Liver (tissue), 3 donors: ENCODE measurements around the gene EML2.

Source experiments
- FOXA1 ChIP-seq: IDR thresholded peaks from 2 replicates; pipeline ENCODE4 v1.6.1; 2016; ENCODE audit warnings: antibody characterized with exemption
- FOXA2 ChIP-seq: IDR thresholded peaks from 2 replicates; pipeline ENCODE4 v1.6.1; 2016; ENCODE audit warnings: antibody characterized with exemption
- GABPA ChIP-seq, 2 donors: IDR thresholded peaks in 1 of 2; conservative IDR thresholded peaks in 1 of 2; 2 replicates each; pipeline ENCODE4 v1.6.1; 2016; ENCODE audit warnings: antibody characterized with exemption in 2 of 2, mild to moderate bottlenecking in 1 of 2, moderate library complexity in 1 of 2
- JUND ChIP-seq, 2 donors: IDR thresholded peaks; 2 replicates each; pipeline ENCODE4 v1.6.1; 2016; ENCODE audit warnings: antibody characterized with exemption in 2 of 2
- RAD21 ChIP-seq, 2 donors: IDR thresholded peaks; 2 replicates each; pipeline ENCODE4 v1.6.1; 2016; ENCODE audit warnings: antibody characterized with exemption in 2 of 2, mild to moderate bottlenecking in 2 of 2
- RXRA ChIP-seq, 2 donors: IDR thresholded peaks; 2 replicates each; pipeline ENCODE4 v1.6.1; 2017 to 2018; ENCODE audit warnings: antibody characterized with exemption in 2 of 2, mild to moderate bottlenecking in 1 of 2
- SP1 ChIP-seq: IDR thresholded peaks from 2 replicates; pipeline ENCODE4 v1.6.1; 2018; ENCODE audit warnings: antibody characterized with exemption, mild to moderate bottlenecking
- TAF1 ChIP-seq: conservative IDR thresholded peaks from 2 replicates; pipeline ENCODE4 v1.6.1; 2016; ENCODE audit warnings: antibody characterized with exemption, mild to moderate bottlenecking
- YY1 ChIP-seq: IDR thresholded peaks from 2 replicates; pipeline ENCODE4 v1.6.1; 2016; ENCODE audit warnings: antibody characterized with exemption, mild to moderate bottlenecking
- TF ChIP-seq, protein P1 (sequence below): fragments of 150-350 bp; IDR thresholded peaks from 2 replicates; pipeline ENCODE4 v1.5.1; 2017; ENCODE audit warnings: improper control_type of control experiment, low read depth, low read length; ENCODE audit not compliant: missing input control
- TF ChIP-seq, protein P2 (sequence below): IDR thresholded peaks from 2 replicates; pipeline ENCODE4 v1.6.1; 2016; ENCODE audit warnings: antibody characterized with exemption, mild to moderate bottlenecking
- TF ChIP-seq, protein P3 (sequence below): IDR thresholded peaks from 2 replicates; pipeline ENCODE4 v1.6.1; 2016; ENCODE audit warnings: antibody characterized with exemption
- TF ChIP-seq, protein P4 (sequence below): IDR thresholded peaks from 2 replicates; pipeline ENCODE4 v1.6.1; 2016; ENCODE audit warnings: antibody characterized with exemption
- TF ChIP-seq, protein P5 (sequence below): IDR thresholded peaks from 2 replicates; pipeline ENCODE4 v1.6.1; 2016; ENCODE audit warnings: antibody characterized with exemption
- donor health status: healthy.
- donor health status: healthy.

DNA sequence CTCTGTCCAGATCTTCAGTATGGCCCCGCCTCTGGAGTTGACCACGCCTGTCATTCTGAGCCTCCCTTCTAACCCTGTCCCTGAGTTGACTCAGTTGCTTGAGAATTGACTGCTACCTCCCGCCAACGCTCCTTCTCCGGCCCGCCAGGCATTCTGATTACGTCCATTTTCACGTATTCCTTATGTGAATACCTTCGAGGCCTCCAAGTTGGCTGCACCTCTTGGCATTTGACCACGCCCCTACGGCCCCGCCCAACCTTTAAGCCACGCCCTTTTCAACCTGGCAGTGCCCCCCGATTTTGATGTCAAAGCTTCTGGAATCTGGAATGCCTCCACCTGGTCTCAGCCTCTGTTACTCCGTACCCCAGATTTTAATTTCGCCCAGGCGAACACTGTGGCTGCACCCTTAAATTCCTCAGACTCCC lies 1.7 kb upstream of the EML2 start:
- TF ChIP-seq, protein P1, sequence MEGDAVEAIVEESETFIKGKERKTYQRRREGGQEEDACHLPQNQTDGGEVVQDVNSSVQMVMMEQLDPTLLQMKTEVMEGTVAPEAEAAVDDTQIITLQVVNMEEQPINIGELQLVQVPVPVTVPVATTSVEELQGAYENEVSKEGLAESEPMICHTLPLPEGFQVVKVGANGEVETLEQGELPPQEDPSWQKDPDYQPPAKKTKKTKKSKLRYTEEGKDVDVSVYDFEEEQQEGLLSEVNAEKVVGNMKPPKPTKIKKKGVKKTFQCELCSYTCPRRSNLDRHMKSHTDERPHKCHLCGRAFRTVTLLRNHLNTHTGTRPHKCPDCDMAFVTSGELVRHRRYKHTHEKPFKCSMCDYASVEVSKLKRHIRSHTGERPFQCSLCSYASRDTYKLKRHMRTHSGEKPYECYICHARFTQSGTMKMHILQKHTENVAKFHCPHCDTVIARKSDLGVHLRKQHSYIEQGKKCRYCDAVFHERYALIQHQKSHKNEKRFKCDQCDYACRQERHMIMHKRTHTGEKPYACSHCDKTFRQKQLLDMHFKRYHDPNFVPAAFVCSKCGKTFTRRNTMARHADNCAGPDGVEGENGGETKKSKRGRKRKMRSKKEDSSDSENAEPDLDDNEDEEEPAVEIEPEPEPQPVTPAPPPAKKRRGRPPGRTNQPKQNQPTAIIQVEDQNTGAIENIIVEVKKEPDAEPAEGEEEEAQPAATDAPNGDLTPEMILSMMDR, result no peak
- TF ChIP-seq RAD21 (IDR thresholded peaks at IDR 0.05) (no peak), TAF1 (no peak), FOXA2 (no peak), YY1 (no peak), SP1 (no peak), RXRA (IDR thresholded peaks at IDR 0.05) (no peak), GABPA (IDR thresholded peaks at IDR 0.05 in 1 of 2, conservative IDR thresholded peaks at IDR 0.05 in 1 of 2) (no peak), FOXA1 (no peak), JUND (IDR thresholded peaks at IDR 0.05) (no peak)
- TF ChIP-seq, protein P2, sequence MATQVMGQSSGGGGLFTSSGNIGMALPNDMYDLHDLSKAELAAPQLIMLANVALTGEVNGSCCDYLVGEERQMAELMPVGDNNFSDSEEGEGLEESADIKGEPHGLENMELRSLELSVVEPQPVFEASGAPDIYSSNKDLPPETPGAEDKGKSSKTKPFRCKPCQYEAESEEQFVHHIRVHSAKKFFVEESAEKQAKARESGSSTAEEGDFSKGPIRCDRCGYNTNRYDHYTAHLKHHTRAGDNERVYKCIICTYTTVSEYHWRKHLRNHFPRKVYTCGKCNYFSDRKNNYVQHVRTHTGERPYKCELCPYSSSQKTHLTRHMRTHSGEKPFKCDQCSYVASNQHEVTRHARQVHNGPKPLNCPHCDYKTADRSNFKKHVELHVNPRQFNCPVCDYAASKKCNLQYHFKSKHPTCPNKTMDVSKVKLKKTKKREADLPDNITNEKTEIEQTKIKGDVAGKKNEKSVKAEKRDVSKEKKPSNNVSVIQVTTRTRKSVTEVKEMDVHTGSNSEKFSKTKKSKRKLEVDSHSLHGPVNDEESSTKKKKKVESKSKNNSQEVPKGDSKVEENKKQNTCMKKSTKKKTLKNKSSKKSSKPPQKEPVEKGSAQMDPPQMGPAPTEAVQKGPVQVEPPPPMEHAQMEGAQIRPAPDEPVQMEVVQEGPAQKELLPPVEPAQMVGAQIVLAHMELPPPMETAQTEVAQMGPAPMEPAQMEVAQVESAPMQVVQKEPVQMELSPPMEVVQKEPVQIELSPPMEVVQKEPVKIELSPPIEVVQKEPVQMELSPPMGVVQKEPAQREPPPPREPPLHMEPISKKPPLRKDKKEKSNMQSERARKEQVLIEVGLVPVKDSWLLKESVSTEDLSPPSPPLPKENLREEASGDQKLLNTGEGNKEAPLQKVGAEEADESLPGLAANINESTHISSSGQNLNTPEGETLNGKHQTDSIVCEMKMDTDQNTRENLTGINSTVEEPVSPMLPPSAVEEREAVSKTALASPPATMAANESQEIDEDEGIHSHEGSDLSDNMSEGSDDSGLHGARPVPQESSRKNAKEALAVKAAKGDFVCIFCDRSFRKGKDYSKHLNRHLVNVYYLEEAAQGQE, result no peak
- TF ChIP-seq, protein P3, sequence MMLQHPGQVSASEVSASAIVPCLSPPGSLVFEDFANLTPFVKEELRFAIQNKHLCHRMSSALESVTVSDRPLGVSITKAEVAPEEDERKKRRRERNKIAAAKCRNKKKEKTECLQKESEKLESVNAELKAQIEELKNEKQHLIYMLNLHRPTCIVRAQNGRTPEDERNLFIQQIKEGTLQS, result no peak
- TF ChIP-seq, protein P4, sequence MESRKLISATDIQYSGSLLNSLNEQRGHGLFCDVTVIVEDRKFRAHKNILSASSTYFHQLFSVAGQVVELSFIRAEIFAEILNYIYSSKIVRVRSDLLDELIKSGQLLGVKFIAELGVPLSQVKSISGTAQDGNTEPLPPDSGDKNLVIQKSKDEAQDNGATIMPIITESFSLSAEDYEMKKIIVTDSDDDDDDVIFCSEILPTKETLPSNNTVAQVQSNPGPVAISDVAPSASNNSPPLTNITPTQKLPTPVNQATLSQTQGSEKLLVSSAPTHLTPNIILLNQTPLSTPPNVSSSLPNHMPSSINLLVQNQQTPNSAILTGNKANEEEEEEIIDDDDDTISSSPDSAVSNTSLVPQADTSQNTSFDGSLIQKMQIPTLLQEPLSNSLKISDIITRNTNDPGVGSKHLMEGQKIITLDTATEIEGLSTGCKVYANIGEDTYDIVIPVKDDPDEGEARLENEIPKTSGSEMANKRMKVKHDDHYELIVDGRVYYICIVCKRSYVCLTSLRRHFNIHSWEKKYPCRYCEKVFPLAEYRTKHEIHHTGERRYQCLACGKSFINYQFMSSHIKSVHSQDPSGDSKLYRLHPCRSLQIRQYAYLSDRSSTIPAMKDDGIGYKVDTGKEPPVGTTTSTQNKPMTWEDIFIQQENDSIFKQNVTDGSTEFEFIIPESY, result no peak
- TF ChIP-seq, protein P5, sequence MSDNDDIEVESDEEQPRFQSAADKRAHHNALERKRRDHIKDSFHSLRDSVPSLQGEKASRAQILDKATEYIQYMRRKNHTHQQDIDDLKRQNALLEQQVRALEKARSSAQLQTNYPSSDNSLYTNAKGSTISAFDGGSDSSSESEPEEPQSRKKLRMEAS, result no peak
